Epithelial cell of esophagus (primary cell): ENCODE measurements around the gene ETV6.

Experiments used
- DNase-seq: peaks from one replicate; pipeline ENCODE4 v3.0.0; 2010; ENCODE audit warnings: low read depth
- H3K4me3 ChIP-seq: 2 replicates; pipeline ENCODE4 v1.5.1; 2011; ENCODE audit warnings: mild to moderate bottlenecking, low read length, control low read depth
- TF ChIP-seq, protein P1 (sequence below): IDR thresholded peaks from 2 replicates; pipeline ENCODE4 v1.5.1; 2011; ENCODE audit warnings: low read depth, mild to moderate bottlenecking, low read length, control low read depth, inconsistent platforms; ENCODE audit not compliant: insufficient read depth; ENCODE audit errors: missing control alignments

Gene ETV6

DNA sequence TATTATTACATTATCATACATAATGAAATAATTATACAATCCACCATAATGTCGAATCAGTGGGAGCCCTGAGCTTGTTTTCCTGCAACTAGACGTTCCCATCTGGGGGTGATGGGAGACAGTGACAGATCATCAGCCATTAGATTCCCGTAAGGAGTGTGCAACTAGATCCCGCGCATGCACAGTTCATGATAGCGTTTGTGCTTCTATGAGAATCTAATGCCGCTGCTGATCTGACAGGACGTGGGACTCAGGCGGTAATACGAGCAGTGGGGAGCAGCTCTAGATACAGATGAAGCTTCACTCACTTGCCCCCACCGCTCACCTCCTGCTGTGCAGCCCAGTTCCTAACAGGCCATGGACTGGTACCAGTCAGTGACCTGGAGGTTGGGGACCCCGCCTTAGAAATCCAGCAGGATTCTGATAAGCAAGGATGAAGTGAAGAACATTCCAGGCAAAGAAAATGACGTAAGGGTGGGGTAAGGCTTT lies 204.6 kb downstream of the ETV6 start:
- no peak for DNase-seq
- TF ChIP-seq, protein P1, sequence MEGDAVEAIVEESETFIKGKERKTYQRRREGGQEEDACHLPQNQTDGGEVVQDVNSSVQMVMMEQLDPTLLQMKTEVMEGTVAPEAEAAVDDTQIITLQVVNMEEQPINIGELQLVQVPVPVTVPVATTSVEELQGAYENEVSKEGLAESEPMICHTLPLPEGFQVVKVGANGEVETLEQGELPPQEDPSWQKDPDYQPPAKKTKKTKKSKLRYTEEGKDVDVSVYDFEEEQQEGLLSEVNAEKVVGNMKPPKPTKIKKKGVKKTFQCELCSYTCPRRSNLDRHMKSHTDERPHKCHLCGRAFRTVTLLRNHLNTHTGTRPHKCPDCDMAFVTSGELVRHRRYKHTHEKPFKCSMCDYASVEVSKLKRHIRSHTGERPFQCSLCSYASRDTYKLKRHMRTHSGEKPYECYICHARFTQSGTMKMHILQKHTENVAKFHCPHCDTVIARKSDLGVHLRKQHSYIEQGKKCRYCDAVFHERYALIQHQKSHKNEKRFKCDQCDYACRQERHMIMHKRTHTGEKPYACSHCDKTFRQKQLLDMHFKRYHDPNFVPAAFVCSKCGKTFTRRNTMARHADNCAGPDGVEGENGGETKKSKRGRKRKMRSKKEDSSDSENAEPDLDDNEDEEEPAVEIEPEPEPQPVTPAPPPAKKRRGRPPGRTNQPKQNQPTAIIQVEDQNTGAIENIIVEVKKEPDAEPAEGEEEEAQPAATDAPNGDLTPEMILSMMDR = no peak
- no peak overlapping the region for H3K4me3 ChIP-seq

DNA sequence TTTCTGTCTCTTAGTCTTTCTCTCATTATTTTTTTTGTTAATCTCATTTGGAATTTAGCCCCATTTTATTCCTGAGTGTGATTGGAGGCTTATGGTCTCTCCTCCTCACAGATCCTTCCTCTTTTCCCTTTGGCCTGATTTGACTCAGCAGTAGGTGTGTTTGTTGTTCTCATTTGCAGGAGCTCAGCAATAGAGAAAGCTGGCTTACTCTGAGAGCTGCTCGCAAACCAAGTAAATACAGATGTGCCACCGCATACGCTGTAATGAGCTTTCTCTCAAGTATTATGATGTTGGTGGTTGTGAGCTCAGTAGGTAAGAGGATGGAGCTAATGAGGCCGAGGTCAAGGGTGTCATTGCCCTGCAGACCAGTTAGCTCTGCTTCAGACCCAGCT lies 206.5 kb downstream of the ETV6 start:
- peak; percentile 16 for DNase-seq
- TF ChIP-seq, protein P1 = no peak
- no peak overlapping the region for H3K4me3 ChIP-seq

DNA sequence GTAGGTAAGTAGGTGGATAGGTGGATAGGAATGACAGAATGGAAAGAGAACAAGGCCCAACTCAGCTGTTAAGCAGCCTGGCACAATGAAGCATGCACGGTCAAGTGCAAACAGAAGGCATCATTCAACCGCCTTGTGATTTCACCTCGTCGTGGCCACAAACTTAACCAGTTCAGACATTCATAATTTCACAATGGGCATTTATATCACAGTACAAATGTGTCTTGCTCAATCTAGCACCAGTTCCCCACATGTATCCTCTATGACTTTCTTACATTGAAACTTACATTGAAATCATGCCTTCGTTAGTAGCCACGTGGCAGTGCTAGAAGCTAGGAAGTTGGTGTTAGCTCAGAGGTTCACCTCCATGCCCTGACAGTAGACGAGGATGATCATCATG lies 207.5 kb downstream of the ETV6 start:
- TF ChIP-seq, protein P1 = no peak
- peak; percentile 93 for DNase-seq
- no peak overlapping the region for H3K4me3 ChIP-seq

DNA sequence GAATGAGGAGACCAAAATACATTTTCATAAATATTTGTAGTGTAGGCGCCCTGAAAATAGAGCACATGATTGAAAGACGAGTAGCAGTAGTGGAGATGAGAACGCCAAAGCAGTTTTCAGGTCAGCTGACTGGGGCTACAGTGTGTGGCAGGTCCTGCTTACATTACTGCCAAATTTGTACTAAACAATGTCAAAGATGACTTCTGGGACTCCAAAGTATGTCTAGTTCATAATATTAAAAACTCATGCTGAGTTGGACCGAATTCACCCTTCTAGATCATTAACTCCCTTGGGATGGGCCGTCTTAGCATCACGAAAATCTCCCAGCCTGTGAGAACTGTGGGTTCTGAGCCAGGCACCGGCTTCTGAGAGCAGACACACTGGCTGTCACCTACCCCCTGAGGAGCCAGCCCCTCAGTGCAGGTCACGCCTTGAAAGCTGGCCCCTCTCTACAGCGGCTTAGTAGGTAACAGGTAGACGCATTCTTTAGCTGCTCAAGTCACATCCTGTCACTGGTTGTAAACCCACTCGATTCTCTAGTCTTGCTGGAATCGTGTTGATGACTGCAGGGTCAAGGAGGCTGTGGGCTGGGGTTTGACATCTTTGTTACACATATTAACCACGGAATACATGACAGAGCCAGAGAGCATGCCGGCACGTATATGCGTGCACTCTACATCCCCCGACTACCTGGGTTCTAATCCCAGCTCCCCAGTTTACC lies 210.4 kb downstream of the ETV6 start:
- TF ChIP-seq, protein P1 = no peak
- no peak for DNase-seq

DNA sequence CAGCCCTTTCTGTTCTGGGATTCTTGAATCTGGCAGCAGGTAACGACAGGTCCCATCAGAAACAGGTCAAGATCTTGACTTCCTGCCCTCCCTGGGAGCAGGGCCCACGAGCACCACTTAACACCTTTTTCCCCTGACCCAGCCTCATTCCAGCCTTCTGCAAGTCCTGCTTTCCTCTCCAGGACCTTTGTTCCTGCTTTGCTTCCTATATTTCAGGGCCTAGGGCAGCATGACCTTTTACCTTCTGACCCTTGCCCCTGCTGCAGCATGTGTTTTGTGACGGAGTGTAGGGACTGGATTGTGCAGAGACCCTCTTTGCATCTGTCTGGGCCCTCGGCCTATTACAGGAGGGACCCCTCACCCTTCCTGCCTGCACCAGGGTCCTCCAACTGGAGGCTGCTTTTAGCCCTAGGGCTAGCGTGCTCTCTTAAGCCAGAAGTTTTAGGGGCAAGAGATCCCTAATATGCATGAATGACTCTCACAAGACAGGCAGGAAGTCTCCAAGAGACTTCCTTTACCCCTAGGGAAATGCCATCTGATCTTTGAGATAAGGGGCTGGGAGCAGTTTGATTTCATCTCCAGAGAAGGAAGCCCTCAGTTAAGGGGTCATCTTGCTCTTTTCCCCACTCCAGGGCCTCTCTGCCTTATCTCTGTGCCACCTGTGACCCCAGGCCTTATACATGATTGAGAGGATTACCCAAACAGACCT lies 211.8 kb downstream of the ETV6 start:
- no peak for DNase-seq
- TF ChIP-seq, protein P1 = no peak
- no peak overlapping the region for H3K4me3 ChIP-seq

More for the DNA sequence above, 210.4 kb downstream of the ETV6 start:
- no peak overlapping the region for H3K4me3 ChIP-seq

DNA sequence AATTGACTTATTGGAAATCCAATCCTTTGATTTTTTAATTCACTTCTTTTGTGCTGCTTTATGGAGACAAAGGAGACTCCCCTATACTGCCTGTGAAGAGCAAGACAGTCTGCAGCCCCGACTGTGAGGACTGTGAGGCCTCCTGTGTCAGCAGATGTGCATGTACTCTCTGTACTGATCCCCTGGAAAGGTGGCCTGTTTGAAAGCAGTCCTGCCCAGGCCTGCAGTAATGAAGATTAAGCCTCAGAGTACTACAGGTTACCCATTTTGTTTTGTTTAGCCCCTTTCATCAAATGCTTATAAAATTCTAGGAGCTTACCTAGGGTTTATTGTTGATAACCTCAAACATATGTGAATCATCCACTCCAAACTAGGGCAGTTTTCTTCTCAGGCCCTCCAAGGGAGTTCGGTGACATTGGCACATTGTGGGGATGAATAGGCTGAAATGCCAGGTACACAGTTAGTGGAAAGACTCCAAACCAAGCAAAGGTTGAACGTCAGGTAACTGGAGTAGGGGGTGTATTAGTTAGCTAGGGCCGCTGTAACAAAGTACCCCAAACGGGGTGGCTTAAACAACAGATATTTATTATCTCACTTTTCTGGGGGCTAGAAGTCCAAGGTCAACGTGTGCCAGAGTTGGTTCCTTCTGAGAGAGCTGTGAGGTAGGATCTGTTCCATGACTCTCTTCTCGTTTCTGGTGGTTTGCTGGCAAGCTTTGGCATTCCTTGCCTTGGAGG lies 212.6 kb downstream of the ETV6 start:
- DNase-seq = no peak
- TF ChIP-seq, protein P1 = no peak

More for the DNA sequence above, 212.6 kb downstream of the ETV6 start:
- no peak overlapping the region for H3K4me3 ChIP-seq
